Mammary epithelial cell (primary cell): ENCODE measurements around the gene RNF40.

Experiments used
- EZH2 ChIP-seq: IDR thresholded peaks from 2 replicates; pipeline ENCODE4 v1.6.1; 2012; ENCODE audit warnings: low read length, inconsistent platforms, borderline replicate concordance
- TF ChIP-seq, protein P1 (sequence below), 2 donors: IDR thresholded peaks in 1 of 2; conservative IDR thresholded peaks in 1 of 2; 2 replicates each; pipeline ENCODE4 v1.5.1; 2011 to 2012; ENCODE audit warnings: inconsistent platforms in 2 of 2, low read length in 2 of 2, mild to moderate bottlenecking in 2 of 2, control low read depth in 1 of 2, low read depth in 1 of 2; ENCODE audit not compliant: insufficient read depth in 1 of 2; ENCODE audit errors: extremely low read depth in 1 of 2

DNA sequence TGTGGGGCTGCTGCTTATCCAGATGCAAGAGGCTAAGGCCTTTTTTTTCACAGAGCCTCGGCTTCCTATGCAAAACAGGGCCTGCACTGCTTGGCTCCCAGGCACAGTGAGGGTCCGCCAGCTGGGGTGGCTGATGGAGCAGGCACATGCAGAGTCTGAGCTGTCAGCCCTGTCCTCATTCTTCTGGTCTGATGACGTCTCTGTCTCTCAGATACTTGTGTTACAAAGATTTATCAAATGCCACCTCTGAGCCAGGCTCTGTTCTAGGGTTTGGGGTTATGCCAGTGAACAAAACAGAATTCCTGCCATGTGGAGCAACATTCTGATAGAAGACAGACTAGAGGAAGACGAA lies 4.8 kb downstream of the RNF40 start:
- TF ChIP-seq, protein P1, sequence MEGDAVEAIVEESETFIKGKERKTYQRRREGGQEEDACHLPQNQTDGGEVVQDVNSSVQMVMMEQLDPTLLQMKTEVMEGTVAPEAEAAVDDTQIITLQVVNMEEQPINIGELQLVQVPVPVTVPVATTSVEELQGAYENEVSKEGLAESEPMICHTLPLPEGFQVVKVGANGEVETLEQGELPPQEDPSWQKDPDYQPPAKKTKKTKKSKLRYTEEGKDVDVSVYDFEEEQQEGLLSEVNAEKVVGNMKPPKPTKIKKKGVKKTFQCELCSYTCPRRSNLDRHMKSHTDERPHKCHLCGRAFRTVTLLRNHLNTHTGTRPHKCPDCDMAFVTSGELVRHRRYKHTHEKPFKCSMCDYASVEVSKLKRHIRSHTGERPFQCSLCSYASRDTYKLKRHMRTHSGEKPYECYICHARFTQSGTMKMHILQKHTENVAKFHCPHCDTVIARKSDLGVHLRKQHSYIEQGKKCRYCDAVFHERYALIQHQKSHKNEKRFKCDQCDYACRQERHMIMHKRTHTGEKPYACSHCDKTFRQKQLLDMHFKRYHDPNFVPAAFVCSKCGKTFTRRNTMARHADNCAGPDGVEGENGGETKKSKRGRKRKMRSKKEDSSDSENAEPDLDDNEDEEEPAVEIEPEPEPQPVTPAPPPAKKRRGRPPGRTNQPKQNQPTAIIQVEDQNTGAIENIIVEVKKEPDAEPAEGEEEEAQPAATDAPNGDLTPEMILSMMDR (conservative IDR thresholded peaks at IDR 0.05 in 1 of 2, IDR thresholded peaks at IDR 0.05 in 1 of 2; ENCODE audit: extremely low read depth in 1 of 2, insufficient read depth in 1 of 2, low read depth in 1 of 2, low read length in 2 of 2): no peak
- no peak for TF ChIP-seq EZH2
